WERI-Rb-1 (cell line): ENCODE measurements around the gene CCDC110.

ENCODE experiments used
- DNase-seq: peaks from one replicate; pipeline ENCODE4 v3.0.0-alpha.2; 2020
- H3K27ac ChIP-seq: fragments of 250-450 bp; sonication (Bioruptor Pico); 2 replicates; pipeline ENCODE4 v1.5.1; 2020; ENCODE audit warnings: mild to moderate bottlenecking, moderate library complexity
- H3K27me3 ChIP-seq: fragments of 250-450 bp; sonication (Bioruptor Pico); 2 replicates; pipeline ENCODE4 v1.5.1; 2021; ENCODE audit warnings: mild to moderate bottlenecking, low read depth, moderate library complexity; ENCODE audit not compliant: insufficient read depth, severe bottlenecking
- H3K36me3 ChIP-seq: fragments of 250-450 bp; sonication (Bioruptor Pico); 2 replicates; pipeline ENCODE4 v1.5.1; 2020; ENCODE audit warnings: mild to moderate bottlenecking, moderate library complexity
- H3K4me3 ChIP-seq: 2 replicates; pipeline ENCODE4 v1.5.1; 2011; ENCODE audit warnings: low read depth, mild to moderate bottlenecking, control low read depth, low read length
- H3K9me3 ChIP-seq: fragments of 250-450 bp; sonication (Bioruptor Pico); 2 replicates; pipeline ENCODE4 v1.5.1; 2021; ENCODE audit warnings: mild to moderate bottlenecking, moderate library complexity; ENCODE audit not compliant: severe bottlenecking
- TF ChIP-seq, protein P1 (sequence below): IDR thresholded peaks from 2 replicates; pipeline ENCODE4 v1.5.1; 2011; ENCODE audit warnings: low read depth, mild to moderate bottlenecking, control low read depth, inconsistent platforms, low read length

The CCDC110 gene

DNA sequence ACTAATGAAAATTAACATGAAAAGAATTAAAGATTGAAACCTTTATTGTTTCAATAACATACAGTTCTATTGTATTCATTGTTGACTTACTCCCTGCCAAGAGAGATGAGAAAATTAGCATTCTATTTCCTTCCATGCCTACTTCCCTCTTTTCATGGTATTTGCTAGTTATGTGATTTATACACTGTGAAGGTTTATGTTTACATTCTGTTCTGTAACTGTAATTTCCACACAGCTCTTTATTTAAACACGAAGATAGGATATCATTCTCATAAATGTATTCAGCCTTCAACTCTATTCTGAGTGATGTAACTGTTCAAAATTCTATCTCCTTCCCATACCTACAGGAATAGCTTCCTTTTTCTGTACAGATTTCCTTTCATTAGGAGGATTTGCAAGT lies 6.6 kb downstream of the CCDC110 start:
- DNase-seq: no peak
- Histone ChIP-seq H3K36me3 (no peaks in the 10 kb centered on the region), H3K9me3 (no peaks in the 10 kb centered on the region)

DNA sequence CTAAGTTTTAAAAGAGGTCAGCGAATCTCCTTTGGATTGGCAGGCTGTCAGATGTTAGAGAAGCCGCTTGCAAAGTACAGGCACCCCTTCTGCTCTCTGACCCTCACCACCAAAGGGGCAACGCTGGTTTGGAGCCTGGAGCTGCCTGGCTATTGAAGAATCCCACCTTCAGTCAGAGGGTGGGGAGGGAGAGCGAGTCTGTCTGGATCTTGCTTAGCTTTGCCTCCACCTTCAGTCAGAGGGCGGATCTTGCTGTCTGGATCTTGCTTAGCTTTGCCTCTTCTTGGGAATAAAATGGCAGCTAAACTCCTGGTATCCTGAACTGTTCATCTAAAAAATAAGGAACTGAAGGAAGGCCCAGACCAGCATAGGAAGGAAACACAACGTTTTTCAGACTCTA lies 7.3 kb downstream of the CCDC110 start:
- DNase-seq: no peak
- Histone ChIP-seq H3K9me3 (no peaks in the 10 kb centered on the region), H3K27me3 (no peaks in the 10 kb centered on the region), H3K36me3 (no peaks in the 10 kb centered on the region), H3K4me3 (no peak overlapping the region), H3K27ac (no peak overlapping the region)
- TF ChIP-seq, protein P1, sequence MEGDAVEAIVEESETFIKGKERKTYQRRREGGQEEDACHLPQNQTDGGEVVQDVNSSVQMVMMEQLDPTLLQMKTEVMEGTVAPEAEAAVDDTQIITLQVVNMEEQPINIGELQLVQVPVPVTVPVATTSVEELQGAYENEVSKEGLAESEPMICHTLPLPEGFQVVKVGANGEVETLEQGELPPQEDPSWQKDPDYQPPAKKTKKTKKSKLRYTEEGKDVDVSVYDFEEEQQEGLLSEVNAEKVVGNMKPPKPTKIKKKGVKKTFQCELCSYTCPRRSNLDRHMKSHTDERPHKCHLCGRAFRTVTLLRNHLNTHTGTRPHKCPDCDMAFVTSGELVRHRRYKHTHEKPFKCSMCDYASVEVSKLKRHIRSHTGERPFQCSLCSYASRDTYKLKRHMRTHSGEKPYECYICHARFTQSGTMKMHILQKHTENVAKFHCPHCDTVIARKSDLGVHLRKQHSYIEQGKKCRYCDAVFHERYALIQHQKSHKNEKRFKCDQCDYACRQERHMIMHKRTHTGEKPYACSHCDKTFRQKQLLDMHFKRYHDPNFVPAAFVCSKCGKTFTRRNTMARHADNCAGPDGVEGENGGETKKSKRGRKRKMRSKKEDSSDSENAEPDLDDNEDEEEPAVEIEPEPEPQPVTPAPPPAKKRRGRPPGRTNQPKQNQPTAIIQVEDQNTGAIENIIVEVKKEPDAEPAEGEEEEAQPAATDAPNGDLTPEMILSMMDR: 0 out of 2 replicates have a peak, but pooled peaks have one; percentile 10

More for the DNA sequence above, 6.6 kb downstream of the CCDC110 start:
- Histone ChIP-seq H3K27me3 (no peaks in the 10 kb centered on the region), H3K27ac (no peak overlapping the region), H3K4me3 (no peak overlapping the region)
- TF ChIP-seq, protein P1: no peak

DNA sequence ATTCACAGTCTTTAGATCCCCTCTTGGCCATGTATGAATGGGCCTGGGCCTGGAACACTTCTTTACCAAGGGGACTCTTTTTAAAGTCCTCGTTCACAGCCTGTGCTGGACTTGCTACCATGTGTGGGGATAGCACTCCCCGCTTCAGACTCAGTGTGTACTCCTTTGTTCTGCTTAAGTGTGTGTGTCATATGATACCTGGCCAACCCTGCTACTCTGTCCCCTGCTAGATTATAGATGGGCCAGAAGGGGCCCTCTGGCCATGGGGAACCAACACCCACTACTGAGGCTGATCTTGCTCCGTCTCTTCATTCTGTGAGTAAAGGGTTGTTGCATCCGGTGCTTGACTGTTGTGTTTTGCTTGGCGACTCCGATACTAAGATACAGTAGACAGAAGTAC lies 8.0 kb downstream of the CCDC110 start:
- Histone ChIP-seq H3K36me3 (no peaks in the 10 kb centered on the region), H3K9me3 (no peaks in the 10 kb centered on the region), H3K27ac (no peak overlapping the region), H3K4me3 (no peak overlapping the region), H3K27me3 (no peaks in the 10 kb centered on the region)
- TF ChIP-seq, protein P1: no peak
- no peak for DNase-seq

DNA sequence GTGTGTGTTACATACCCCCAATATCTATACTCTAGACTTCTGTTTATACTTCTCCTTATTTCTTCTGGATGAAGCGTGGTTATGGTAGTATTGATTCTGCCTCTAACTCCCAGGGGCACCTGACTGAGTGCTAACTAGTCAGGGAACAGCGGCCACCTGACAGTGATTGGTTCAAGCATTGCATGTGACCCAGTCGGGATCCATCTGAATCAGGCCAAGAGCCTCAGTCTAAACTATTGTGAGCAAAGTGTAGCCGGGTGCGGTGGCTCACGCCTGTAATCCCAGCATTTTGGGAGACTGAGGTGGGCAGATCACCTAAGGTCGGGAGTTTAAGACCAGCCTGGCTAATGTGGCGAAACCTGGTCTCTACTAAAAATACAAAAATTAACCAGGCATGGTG lies 10.0 kb downstream of the CCDC110 start:
- Histone ChIP-seq H3K36me3 (no peaks in the 10 kb centered on the region), H3K4me3 (no peak overlapping the region), H3K27ac (no peak overlapping the region), H3K27me3 (no peaks in the 10 kb centered on the region), H3K9me3 (no peaks in the 10 kb centered on the region)
- TF ChIP-seq, protein P1: no peak
- no peak for DNase-seq

DNA sequence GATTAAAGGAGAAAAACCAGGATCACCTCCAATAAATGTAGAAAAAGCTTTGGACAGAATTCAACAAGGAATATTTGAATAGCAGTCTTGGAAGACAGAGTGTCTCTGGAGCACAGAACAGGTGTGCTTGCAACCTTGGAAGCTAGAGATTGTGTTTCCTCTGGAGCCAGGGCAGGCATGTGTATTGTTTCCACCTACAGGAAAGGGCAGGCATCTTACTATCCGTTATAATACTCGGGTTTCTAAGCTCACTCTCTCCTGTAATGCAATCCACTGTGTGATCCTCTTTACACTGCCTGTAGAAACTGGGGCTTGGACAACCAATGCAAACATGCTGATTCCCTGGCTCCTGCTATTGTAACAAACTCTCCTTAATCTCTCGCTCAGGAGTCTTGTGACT lies 14.4 kb downstream of the CCDC110 start:
- no peak overlapping the region for H3K4me3 ChIP-seq
- no peaks in the 10 kb centered on the region for H3K27me3 ChIP-seq
- H3K36me3 ChIP-seq: no peaks in the 10 kb centered on the region
- no peak overlapping the region for H3K27ac ChIP-seq
- TF ChIP-seq, protein P1: peak; percentile 45; the same call in 1 of the 2 replicates
- DNase-seq: peak; percentile 45
- no peaks in the 10 kb centered on the region for H3K9me3 ChIP-seq

DNA sequence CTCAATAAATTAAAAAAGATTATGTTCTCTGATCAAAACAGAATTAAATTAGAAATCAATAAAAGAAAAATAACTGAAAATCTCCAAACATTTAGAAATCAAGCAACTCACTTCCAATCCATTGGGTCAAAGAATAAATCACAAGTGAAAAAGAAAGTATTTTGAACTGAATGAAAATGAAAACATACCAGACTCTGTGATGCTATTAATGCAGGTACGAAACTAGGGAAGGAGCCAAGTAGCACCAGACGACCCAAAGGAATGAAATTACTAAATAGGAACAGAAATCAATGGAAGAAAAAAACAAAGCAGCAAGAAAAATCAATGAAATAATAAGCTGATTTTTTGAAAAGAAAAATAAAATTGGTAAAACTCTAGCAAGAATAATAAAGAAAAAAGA lies 15.4 kb downstream of the CCDC110 start:
- no peak overlapping the region for H3K27ac ChIP-seq
- no peak overlapping the region for H3K4me3 ChIP-seq
- no peaks in the 10 kb centered on the region for H3K36me3 ChIP-seq
- no peak for DNase-seq
- no peaks in the 10 kb centered on the region for H3K9me3 ChIP-seq
- TF ChIP-seq, protein P1: no peak
- no peaks in the 10 kb centered on the region for H3K27me3 ChIP-seq
